ENCODE measurements around the gene TOM1.

Gene TOM1

GRCh38 chr22:35299673-35300499, at the start of gene TOM1:
TSS of gene TOM1 (plus strand) at chr22:35299894. CDS start at chr22:35299929, 35 bp downstream.
- peak; percentile 98 for DNase-seq

DNA sequence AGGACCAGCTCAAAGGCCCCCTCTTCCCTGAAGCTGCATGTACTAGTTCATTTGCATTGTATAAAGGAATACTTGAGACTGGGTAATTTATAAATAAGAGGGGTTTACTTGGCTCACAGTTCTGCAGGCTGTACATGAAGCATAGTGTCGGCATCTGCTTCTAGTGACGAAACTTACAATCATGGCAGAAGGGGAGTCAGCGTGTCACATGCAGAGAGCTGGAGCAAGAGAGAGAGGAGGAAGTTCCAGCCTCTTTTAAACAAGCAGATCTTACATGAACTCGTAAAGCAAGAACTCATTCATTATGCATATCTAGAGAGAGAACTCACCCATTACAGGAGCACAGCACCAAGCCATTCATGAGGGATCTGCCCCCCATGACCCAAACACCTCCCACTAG, 49.5 kb upstream of the TOM1 start:
- peak; percentile 21 for DNase-seq

GRCh38 chr22:35253946-35254345, 45.7 kb upstream of the TOM1 start:
- DNase-seq, result no peak

DNA sequence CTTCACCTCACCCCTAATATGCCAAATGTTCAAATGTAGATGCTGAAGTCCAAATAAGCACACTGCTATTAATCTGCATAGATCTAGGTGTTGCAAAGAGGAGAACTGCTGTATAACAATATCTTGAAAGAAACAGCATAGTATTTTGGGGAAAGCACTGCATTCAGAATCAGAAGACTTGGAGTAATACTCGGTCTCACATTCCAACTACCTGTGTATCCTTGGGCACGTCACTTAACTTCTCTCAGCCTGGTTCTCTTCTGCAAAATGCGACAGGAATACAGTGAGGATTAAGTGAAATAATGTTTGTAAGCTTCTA, 42.7 kb upstream of the TOM1 start:
- DNase-seq, result no peak

DNA sequence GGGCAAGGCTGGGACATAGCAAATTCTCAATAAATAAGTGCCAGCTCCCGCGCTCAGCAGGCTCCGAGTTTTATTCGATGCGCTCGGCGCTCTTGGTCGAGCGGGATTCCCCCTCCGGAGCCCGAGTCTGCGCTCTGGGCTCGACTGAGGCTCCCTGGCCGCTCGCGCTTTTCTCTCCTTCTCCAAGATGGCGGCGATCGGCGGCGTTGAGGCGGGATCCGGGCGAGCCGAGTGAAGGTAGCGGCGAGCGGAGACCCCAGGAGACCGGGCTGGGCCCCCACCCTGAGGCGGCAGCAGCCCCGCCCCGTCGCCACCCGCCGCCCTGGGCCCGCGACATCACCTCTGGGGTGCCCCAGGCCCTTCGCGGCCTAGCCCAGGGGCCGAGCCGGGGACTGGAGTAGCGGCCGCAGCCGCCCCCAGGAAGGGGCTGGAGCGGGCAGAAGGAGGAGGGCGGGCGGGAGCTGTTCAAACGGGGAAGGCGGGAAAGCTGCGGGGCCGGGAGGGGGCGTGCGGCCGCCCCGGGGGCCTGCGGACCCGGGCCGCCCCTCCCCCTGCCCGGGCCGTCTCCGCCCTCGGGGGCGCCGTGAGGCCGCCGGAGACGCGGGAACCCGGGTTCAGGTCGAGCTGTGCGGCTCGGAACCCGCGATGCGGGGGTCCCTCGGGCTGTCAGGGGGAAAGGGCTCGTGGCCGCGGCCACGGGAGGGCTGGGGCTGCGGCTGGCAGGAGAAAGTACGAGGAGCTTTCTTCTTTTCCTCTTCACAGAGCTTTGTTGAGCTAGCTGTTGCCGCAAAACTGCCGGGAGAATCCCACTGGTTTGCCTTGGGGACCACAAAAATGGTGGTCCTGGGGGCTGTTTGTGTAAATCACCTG, 42.1 kb upstream of the TOM1 start, which contains the start of gene HMGXB4:
HMGXB4 (plus strand) TSS at position 173 of the 870 bp plus-strand sequence. CDS start 4,898 bp downstream, outside the sequence.
- peak; percentile 89 for DNase-seq

- DNase-seq, result no peak
Measured at GRCh38 chr22:35258191-35258988, 41.3 kb upstream of the TOM1 start.

DNA sequence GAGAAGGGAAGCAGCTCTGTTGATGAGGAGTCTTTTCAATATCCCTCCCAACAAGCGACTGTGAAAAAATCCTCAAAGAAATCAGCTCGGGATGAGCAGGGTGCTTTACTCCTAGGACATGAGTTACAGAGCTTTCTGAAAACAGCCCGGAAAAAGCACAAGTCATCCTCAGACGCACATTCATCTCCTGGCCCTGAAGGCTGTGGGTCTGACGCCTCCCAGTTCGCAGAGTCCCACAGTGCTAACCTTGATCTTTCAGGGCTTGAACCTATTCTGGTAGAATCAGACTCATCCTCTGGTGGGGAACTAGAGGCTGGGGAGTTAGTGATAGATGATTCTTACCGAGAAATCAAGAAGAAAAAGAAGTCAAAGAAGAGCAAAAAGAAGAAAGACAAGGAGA, 34.7 kb upstream of the TOM1 start:
- DNase-seq, result no peak

GRCh38 chr22:35266277-35266676, 33.4 kb upstream of the TOM1 start:
- no peak for DNase-seq

DNA sequence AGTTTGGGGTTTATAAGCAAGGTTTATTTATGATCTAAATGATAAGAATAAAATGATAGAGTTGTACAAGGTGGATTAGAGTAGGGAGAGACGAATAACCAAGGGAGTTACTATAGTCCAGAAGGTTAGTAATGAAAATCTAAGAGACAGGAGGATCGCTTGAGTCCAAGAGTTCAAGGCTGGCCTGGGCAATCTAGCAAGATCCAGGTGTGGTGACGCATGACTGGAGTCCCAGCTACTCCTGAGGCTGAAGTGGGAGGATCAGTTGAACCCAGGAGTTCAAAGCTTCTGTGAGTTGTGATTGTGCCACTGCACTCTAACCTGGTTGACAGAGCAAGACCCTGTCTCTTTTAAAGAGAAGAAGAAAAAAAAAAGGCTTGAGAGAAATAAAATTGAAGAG, 30.1 kb upstream of the TOM1 start:
- DNase-seq, result no peak

DNA sequence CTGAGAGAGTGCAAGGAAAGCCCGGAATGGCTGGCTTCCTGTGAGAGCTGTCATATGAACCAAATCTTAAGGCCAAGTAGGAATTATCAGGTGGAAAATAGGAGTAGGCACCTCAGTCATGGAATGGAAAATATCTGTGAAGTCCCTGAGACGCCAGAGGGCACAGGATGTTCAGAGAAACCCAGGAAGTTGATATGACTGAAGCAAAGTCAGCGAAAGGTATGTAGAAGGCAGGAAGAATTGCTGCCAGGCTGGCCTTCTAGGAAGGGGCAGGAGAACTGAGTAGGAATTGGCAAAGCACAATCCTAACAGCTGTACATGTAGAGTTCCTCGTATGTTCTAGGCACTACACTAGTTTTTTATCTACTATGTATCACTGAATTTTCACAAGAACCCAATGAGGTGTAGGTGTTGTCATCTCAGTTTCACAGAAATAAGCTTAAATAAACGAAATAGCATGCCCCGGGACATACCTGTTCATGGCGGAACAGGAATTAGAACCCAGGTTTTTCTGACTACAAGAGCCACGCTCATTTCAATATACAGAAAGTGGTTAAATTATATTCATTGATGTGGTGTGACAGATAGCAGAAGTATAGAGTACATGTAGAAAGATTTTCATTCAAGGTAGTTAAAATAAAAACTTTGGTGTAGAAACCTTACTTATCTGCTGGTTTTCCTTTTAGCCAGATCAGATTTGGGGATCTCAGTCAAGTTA, 25.4 kb upstream of the TOM1 start:
- no peak for DNase-seq

DNA sequence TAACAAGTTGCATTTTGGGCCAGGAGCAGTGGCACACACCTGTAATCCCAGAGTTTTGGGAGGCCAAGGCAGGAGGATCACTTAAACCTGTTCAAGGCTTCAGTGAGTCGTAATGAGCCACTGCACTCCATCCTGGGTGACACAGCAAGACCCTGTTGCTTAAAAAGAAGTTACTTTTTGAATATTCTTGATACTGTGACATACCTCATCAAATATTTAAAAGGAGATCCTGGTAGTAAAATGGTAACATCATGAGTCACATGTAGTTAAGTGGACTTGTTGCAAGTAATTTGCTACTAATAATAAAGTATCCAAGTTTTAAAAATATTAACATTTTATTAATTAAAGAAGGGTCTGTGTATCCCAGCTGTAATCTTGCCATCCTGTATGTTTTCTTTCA, 24.1 kb upstream of the TOM1 start:
- no peak for DNase-seq

DNA sequence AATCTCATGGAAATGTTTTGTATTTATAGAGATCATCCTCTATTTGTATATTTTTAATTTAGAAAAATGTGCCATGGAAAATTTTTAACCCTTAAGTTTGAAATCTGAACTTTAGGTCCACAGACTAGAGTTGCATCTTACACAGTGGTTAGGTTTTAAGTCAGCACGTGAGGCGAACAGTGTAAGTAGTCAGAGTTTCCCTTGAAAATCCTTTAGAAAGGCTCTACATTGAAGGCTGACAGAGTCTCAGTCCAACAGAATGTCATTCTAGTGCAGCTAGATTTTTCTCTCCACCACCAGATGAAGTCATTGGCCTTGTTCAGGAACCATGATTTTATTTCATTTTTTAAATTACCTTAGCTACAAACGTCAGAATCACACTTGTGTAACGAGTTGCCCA, 23.7 kb upstream of the TOM1 start:
- no peak for DNase-seq

DNA sequence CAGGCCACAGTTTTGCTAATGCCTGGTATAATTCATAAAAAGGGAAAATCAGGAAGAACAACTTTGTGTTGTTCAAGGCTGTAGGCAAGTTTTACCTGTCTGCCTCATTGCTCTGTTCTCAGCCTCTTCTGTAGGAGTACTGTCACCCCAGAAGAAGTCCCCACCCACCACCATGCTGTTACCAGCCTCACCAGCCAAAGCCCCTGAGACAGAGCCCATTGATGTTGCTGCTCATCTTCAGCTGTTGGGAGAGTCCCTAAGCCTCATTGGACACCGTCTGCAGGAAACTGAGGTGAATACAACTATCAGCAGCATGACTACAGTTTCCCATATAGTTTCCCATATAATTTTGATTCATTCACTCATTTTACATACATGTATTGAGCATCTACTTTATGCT, 11.6 kb upstream of the TOM1 start:
- DNase-seq, result no peak

DNA sequence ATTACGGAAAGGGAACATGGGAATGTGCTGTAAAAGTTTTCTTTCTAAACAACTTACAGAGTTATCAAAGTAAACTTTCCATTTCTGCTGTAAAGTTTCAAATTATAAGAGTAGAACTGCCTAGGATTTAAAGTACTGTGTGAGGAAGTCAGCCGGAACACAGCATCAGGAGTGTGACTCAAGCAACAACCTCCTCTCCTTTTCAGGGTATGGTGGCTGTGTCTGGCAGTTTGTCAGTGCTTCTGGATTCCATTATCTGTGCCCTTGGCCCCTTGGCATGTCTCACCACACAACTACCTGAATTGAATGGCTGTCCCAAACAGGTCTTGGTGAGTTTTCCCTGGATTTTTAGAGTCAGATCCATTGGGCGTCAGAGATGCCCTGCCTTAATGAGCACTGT, 6.9 kb upstream of the TOM1 start:
- no peak for DNase-seq

GRCh38 chr22:35296051-35296450, 3.6 kb upstream of the TOM1 start:
- no peak for DNase-seq

DNA sequence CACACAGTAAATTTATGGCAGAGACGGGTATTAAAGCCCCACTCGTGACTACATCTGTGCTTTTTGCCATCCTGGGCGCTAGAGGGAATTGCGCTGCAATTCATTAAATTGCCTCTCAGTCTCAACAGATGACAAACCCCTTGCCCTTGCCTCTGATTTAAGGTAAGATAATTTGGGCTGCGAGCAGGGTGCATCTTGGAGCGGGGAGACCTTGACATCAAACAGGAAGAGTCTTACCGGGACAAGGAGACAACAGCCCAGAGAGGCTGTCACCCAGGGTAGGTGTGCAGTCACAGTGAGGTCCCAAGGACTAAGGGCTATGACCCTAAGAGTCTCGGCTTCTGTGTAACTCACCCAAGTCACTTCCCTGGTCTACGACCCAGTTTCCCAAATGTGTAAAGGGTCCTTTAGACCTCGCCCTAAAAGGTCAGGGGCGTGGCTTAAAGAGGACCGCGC, 449 bp upstream of the TOM1 start:
- DNase-seq, result peak; percentile 7

GRCh38 chr22:35301372-35301874, 1.7 kb downstream of the TOM1 start:
- DNase-seq, result peak; percentile 100

GRCh38 chr22:35303029-35303624, 3.4 kb downstream of the TOM1 start:
- peak; percentile 9 for DNase-seq

GRCh38 chr22:35305525-35306070, 5.9 kb downstream of the TOM1 start:
- no peak for DNase-seq

- DNase-seq, result no peak
Measured at GRCh38 chr22:35306350-35306967, 6.8 kb downstream of the TOM1 start.

DNA sequence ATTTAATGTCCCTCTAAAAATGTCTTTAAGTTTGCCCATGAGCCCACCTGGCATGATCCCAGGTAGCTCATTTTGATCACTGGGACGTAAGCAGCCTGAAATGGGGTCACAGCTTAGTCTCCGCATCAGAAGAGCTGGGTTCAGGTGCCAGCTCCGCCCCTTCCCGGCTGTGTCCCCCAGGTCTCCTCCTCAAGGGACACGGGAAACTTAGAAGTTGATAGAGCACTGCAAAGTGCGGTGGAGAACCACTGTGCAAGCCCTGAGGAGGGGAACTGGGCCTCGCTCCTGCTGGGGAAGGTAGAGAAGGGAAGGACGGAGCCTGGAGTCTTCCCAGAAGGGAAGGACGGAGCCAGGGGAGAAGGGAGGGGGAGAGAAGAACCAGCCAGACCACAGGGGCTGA, 7.7 kb downstream of the TOM1 start:
- DNase-seq, result no peak
